GM23248 (cell line): ENCODE data around the gene CD7.

Source experiments
- EZH2 ChIP-seq: fragments of 200-600 bp; sonication (generic); IDR thresholded peaks from 2 replicates; pipeline ENCODE4 v1.6.1; 2018; ENCODE audit warnings: antibody characterized with exemption, mild to moderate bottlenecking; ENCODE audit not compliant: insufficient read depth, poor library complexity, severe bottlenecking
- EZH2phosphoT487 ChIP-seq: fragments of 200-600 bp; sonication (generic); IDR thresholded peaks from 2 replicates; pipeline ENCODE4 v1.6.1; 2018; ENCODE audit warnings: antibody characterized with exemption, moderate library complexity, mild to moderate bottlenecking, low read depth; ENCODE audit not compliant: insufficient read depth

- TF ChIP-seq EZH2 (no peak), EZH2phosphoT487 (no peak)
Measured at GRCh38 chr17:82270651-82271050, 46.8 kb downstream of the CD7 start.
